Erythroblast (primary cell): Measurements from ENCODE around the gene NR3C2.
"Not testable (repeated sequence)": the region's sequence is repeated elsewhere in the genome, so short reads cannot be mapped to it uniquely, and the experiment has no call there.

ENCODE experiments used
- DNase-seq, 2 experiments: peaks; one replicate each; lab custom pipeline; 2025; lab: John Stamatoyannopoulos, UW
- GATA1 ChIP-seq: IDR thresholded peaks from 2 replicates; pipeline ENCODE4 v1.6.1; 2011; ENCODE audit warnings: low read depth, mild to moderate bottlenecking, control low read depth, low read length, moderate library complexity
- POLR2A ChIP-seq: IDR thresholded peaks from 2 replicates; pipeline ENCODE4 v1.6.1; 2011; ENCODE audit warnings: mild to moderate bottlenecking, low read length

The NR3C2 gene

DNA sequence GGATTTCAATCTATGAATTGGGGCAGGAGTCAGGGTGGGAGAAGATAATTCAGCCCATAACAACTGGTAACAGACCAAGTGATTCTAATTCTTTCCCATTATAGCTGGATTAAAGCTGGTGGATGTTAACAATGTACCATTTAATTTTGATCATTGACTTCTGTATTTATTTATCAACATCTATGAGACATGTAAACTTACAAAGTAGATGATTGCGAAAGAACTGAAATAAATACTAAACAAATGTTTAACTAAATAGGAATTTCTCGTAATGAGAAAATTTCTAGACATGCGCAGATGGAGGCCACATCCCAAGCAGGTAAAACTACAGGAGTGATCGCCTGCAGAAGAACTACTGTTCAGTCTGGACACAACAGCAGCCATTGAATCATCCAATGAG, 107.1 kb downstream of the NR3C2 start:
- DNase-seq = no peak
- TF ChIP-seq GATA1 (no peak), POLR2A (no peak)

DNA sequence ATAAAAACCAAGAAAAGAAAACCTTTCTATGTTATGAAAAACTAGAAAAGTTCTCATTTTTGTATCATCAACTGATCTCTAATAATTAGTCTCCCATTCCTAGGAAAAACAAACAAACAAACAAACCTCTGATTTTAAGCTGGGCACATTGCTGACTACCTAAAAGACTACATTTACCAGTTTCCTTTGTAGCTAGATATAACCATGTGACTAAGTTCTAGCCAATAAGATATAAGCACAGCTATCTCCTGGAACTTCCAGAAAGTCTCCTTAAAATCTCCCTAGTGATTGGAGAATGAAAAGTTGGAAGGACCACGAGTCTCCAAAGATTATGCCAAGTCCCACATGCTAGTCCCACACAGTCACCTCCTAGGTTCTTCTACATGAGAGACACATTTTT, 108.9 kb downstream of the NR3C2 start:
- TF ChIP-seq GATA1 (no peak), POLR2A (no peak)
- no peak for DNase-seq

DNA sequence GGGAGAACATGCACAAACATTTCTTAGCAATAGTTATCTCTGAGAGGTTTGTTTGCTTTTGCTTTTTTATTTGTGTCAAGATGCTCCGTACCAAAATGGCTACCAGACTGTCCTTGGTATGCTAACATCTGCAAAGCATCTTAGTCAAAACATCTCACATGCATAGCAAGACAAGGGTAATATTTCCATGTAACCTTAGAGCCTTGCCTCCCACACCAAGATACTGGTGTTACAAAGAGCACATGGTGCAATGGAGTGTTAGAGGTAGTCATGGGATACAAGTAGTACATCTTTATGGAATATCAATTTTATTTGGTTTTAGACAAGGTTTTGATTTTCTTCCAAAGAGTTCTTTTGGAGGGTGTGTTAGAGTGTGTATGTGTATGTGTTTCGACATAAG, 109.7 kb downstream of the NR3C2 start:
- TF ChIP-seq POLR2A (no peak), GATA1 (no peak)
- DNase-seq = no peak

GRCh38 chr4:148330724-148331123, 111.5 kb downstream of the NR3C2 start:
- TF ChIP-seq POLR2A = no peak
- TF ChIP-seq GATA1 = no peak
- no peak for DNase-seq

DNA sequence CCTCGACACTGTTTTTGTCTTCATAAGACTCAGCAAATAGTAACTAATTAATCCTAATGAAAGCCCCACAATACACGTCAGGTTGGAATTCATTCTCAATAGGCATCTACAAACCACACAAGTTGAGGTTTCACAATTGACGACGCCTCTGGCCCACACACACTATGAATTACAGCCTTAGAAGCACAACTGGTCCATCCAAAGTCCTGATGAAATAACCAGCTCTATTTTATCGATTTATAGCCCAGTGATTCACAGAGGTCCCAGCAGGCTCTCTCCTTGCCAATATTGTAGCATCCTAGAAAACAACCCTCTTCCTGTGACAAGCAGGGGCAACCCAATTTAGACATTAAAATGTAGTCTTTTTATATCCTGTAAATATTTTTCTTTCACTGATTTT, 112.1 kb downstream of the NR3C2 start:
- TF ChIP-seq POLR2A (no peak), GATA1 (no peak)

GRCh38 chr4:148329751-148330150, 112.5 kb downstream of the NR3C2 start:
- no peak for DNase-seq
- TF ChIP-seq POLR2A = no peak
- TF ChIP-seq GATA1 = no peak

More for the DNA sequence above, 112.1 kb downstream of the NR3C2 start:
- DNase-seq = no peak

GRCh38 chr4:148327683-148328082, 114.5 kb downstream of the NR3C2 start:
- TF ChIP-seq POLR2A (no peak), GATA1 (no peak)
- DNase-seq = no peak

DNA sequence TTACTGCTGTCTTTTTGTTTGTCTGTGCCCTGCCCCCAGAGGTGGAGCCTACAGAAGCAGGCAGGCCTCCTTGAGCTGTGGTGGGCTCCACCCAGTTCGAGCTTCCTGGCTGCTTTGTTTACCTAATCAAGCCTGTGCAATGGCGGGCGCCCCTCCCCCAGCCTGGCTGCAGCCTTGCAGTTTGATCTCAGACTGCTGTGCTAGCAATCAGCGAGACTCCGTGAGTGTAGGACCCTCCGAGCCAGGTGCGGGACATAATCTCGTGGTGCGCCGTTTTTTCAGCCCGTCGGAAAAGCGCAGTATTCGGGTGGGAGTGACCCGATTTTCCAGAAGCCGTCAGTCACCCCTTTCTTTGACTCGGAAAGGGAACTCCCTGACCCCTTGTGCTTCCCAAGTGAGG, 118.9 kb downstream of the NR3C2 start:
- DNase-seq = not testable (repeated sequence)

DNA sequence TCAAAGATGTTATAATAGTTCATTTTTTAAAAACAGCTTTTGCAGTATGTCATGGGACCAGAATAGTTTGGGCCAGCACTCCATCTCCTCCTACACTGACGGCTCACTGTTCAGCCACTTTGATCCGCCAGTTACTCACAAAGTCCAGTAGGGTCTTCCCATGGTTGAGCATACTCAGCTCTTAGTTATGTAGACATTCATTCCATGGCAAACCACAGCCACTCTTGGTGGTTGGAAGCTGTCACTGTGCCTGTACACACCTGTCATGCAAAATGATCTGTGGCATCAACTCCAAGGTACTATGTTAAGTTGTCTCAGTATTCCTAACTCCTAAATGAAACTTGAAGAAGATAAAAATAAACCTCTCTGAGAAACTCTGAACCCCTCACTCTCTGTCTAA, 127.2 kb downstream of the NR3C2 start:
- DNase-seq = no peak

GRCh38 chr4:148312956-148313490, 129.2 kb downstream of the NR3C2 start:
- no peak for DNase-seq
- TF ChIP-seq GATA1 = no peak
- no peak for TF ChIP-seq POLR2A

More for the DNA sequence above, 127.2 kb downstream of the NR3C2 start:
- TF ChIP-seq GATA1 (no peak), POLR2A (no peak)

GRCh38 chr4:148311526-148311925, 130.7 kb downstream of the NR3C2 start:
- DNase-seq = no peak
- TF ChIP-seq GATA1 (no peak), POLR2A (no peak)

GRCh38 chr4:148310756-148311155, 131.5 kb downstream of the NR3C2 start:
- TF ChIP-seq POLR2A (no peak), GATA1 (no peak)
- DNase-seq = no peak

- TF ChIP-seq POLR2A = no peak
- no peak for TF ChIP-seq GATA1
These were observed 136.5 kb downstream of the NR3C2 start for GRCh38 chr4:148305751-148306150.

GRCh38 chr4:148302416-148302815, 139.8 kb downstream of the NR3C2 start:
- TF ChIP-seq POLR2A (no peak), GATA1 (no peak)
- no peak for DNase-seq

More at GRCh38 chr4:148305751-148306150, 136.5 kb downstream of the NR3C2 start:
- DNase-seq = no peak

- DNase-seq = peak; percentile 1 to 4
- no peak for TF ChIP-seq GATA1
These were observed 141.3 kb downstream of the NR3C2 start for GRCh38 chr4:148300877-148301276.
